ENCODE measurements around the gene GRID1.

- TF ChIP-seq CTCF (IDR thresholded peaks at IDR 0.05) (no peak), SMC3 (IDR thresholded peaks at IDR 0.05; ENCODE audit: low read depth, low read length) (no peak), REST (IDR thresholded peaks at IDR 0.05; ENCODE audit: low read depth, low read length) (no peak), FOSL2 (IDR thresholded peaks at IDR 0.05; ENCODE audit: borderline replicate concordance, low read depth) (no peak), CHD2 (IDR thresholded peaks at IDR 0.05; ENCODE audit: low read length, partially characterized antibody) (no peak), ELF1 (IDR thresholded peaks at IDR 0.05) (no peak), MEF2A (IDR thresholded peaks at IDR 0.05; ENCODE audit: borderline replicate concordance, low read depth) (no peak), TAF1 (IDR thresholded peaks at IDR 0.05; ENCODE audit: borderline replicate concordance, low read depth, low read length) (no peak), POLR2AphosphoS5 (IDR thresholded peaks at IDR 0.05; ENCODE audit: low read depth, low read length) (no peak)
Measured at GRCh38 chr10:86064219-86064618, 302.4 kb downstream of the GRID1 start.
